Stomach (tissue), 9 donors: ENCODE data around the gene P2RX4. TPM values are rescaled to one million over a fixed set of nuclear protein-coding genes. Genes with fewer than 3 reads are reported as not detected.

ENCODE experiments used
- DNase-seq, 2 donors: peaks; one replicate each; pipeline versions ENCODE4 v3.0.0 to v3.0.0-alpha.2; 2013 to 2019
- H3K27ac ChIP-seq, 5 donors: fragments of 200-600 bp in 4 of 5; sonication (generic) in 4 of 5; one replicate each; pipeline ENCODE4 v1.5.1; 2013 to 2019; ENCODE audit warnings: mild to moderate bottlenecking in 1 of 5, moderate library complexity in 1 of 5
- H3K27me3 ChIP-seq, 3 donors: fragments of 200-600 bp; sonication (generic); one replicate each; pipeline ENCODE4 v1.5.1; 2017 to 2019; ENCODE audit warnings: mixed run types in 1 of 3
- H3K36me3 ChIP-seq, 4 donors: fragments of 200-600 bp; sonication (generic); 1 replicate in 3 of 4; 2 replicates in 1 of 4; pipeline ENCODE4 v1.5.1; 2016 to 2019
- H3K4me1 ChIP-seq, 4 donors: fragments of 200-600 bp; sonication (generic); one replicate each; pipeline ENCODE4 v1.5.1; 2016 to 2019
- H3K4me3 ChIP-seq, 4 donors: fragments of 200-600 bp; sonication (generic) in 3 of 4; one replicate each; pipeline ENCODE4 v1.5.1; 2016 to 2019; ENCODE audit warnings: mild to moderate bottlenecking in 1 of 4
- H3K9me3 ChIP-seq, 4 donors: fragments of 200-600 bp; sonication (generic); one replicate each; pipeline ENCODE4 v1.5.1; 2016 to 2019
- CTCF ChIP-seq, 7 experiments: fragments of 450-650 bp in 4 of 7; fragments of 200-600 bp in 3 of 7; sonication (generic) in 3 of 7; IDR thresholded peaks; one replicate each; pipeline ENCODE4 v1.5.1; 2016 to 2019; ENCODE audit warnings: antibody characterized with exemption in 7 of 7, control low read depth in 2 of 7, mild to moderate bottlenecking in 1 of 7
- EP300 ChIP-seq: sonication (generic); formaldehyde crosslinking; IDR thresholded peaks from one replicate; pipeline ENCODE4 v1.6.1; 2017; ENCODE audit warnings: antibody characterized with exemption
- POLR2A ChIP-seq, 4 donors: fragments of 450-650 bp; IDR thresholded peaks; one replicate each; pipeline ENCODE4 v1.6.1; 2016; ENCODE audit warnings: antibody characterized with exemption in 4 of 4, control low read depth in 2 of 4, mild to moderate bottlenecking in 1 of 4, moderate library complexity in 1 of 4
- POLR2AphosphoS5 ChIP-seq, 3 donors: sonication (generic); formaldehyde crosslinking; IDR thresholded peaks; one replicate each; pipeline ENCODE4 v1.6.1; 2016; ENCODE audit warnings: antibody characterized with exemption in 3 of 3
- WGBS, 5 donors: extraction: QIAGEN DNeasy Blood & Tissue Kit in 3 of 5; methylation state at CpG; one replicate each; pipeline versions ENCODE4 v1.1.5 to v1.1.7; 2013 to 2018; 5-methylcytosine and 5-hydroxymethylcytosine counted together
- intact Hi-C: fragments of 100-400 bp; cut with DNase I; formaldehyde crosslinking; loops from one replicate; pipeline ENCODE4 v1.15.1; 2023; ENCODE audit warnings: low total_unique reads
- polyA plus RNA-seq, 3 donors: library from polyadenylated mRNA; stranded (reverse); fragments of 200-250 nt; gene quantifications; one replicate each; pipeline ENCODE4 v1.2.3, GENCODE V29; 2013
- total RNA-seq, 5 donors: library from RNA; depleted of rRNA; stranded (reverse); fragments of >200 nt; gene quantifications; one replicate each; pipeline versions ENCODE4 v1.1.0 to v1.2.3, GENCODE V29; 2014 to 2016
- donor health status: healthy with polysubstance abuse.
- donor health status: Bipolar disorder and iron deficiency.
- donor health status: healthy.

P2RX4 gene
- total and polyA plus RNA-seq, 8 donors: 13.8 to 65.2 (median 26.4) TPM

- TF ChIP-seq POLR2AphosphoS5 (IDR thresholded peaks at IDR 0.05) (no peak), EP300 (no peak), POLR2A (IDR thresholded peaks at IDR 0.05) (no peak), CTCF (IDR thresholded peaks at IDR 0.05) (no peak)
- Histone ChIP-seq H3K9me3 (no peaks in the 10 kb centered on the region), H3K27me3 (no peaks in the 10 kb centered on the region), H3K27ac (no peak overlapping the region), H3K4me3 (no peak overlapping the region), H3K4me1 (peaks cover 2 to 8% (median 5%) of the 10 kb centered on the region in 4 donors), H3K36me3 (peaks cover 36 to 87% (median 80%) of the 10 kb centered on the region in 4 donors)
- intact Hi-C loops: no loop called here
- no peak for DNase-seq
- 86 to 95% (median 89%) methylated on average over 7 of the region's 7 CpGs for WGBS, 5 donors
These were observed 36.0 kb downstream of the P2RX4 start for GRCh38 chr12:121245951-121246350.

- intact Hi-C loops: no loop called here
- Histone ChIP-seq H3K27ac (no peak overlapping the region), H3K9me3 (no peaks in the 10 kb centered on the region), H3K27me3 (no peaks in the 10 kb centered on the region), H3K4me3 (no peak overlapping the region), H3K4me1 (no peaks in the 10 kb centered on the region), H3K36me3 (peaks cover 36 to 93% (median 91%) of the 10 kb centered on the region in 4 donors)
- DNase-seq: no peak
- WGBS, 5 donors: 82 to 89% (median 85%) methylated on average over 16 of the region's 16 CpGs
- no peak for TF ChIP-seq CTCF (IDR thresholded peaks at IDR 0.05)
- no peak for TF ChIP-seq EP300
- TF ChIP-seq POLR2A (IDR thresholded peaks at IDR 0.05): no peak
- TF ChIP-seq POLR2AphosphoS5 (IDR thresholded peaks at IDR 0.05): no peak
These were observed 37.1 kb downstream of the P2RX4 start for GRCh38 chr12:121246893-121247557.

- peak in 1 of 2 donors; percentile 29 for DNase-seq
- no peak overlapping the region for H3K4me3 ChIP-seq
- no peaks in the 10 kb centered on the region for H3K4me1 ChIP-seq
- TF ChIP-seq POLR2A (IDR thresholded peaks at IDR 0.05): no peak
- H3K27me3 ChIP-seq: no peaks in the 10 kb centered on the region
- 88 to 95% (median 90%) methylated on average over 15 to 22 of the region's 22 CpGs for WGBS, 5 donors
- intact Hi-C loops: no loop called here
- no peak overlapping the region for H3K27ac ChIP-seq
- H3K9me3 ChIP-seq: no peaks in the 10 kb centered on the region
- peaks cover 50 to 99% (median 98%) of the 10 kb centered on the region in 4 donors for H3K36me3 ChIP-seq
These were observed 38.7 kb downstream of the P2RX4 start for GRCh38 chr12:121248622-121249021.

- intact Hi-C loops: no loop called here
- Histone ChIP-seq H3K9me3 (no peaks in the 10 kb centered on the region), H3K27me3 (no peaks in the 10 kb centered on the region), H3K27ac (no peak overlapping the region), H3K4me3 (no peak overlapping the region), H3K4me1 (no peaks in the 10 kb centered on the region), H3K36me3 (peaks cover 56 to 96% (median 95%) of the 10 kb centered on the region in 4 donors)
- TF ChIP-seq CTCF (IDR thresholded peaks at IDR 0.05) (no peak), EP300 (no peak), POLR2A (IDR thresholded peaks at IDR 0.05) (no peak), POLR2AphosphoS5 (IDR thresholded peaks at IDR 0.05) (no peak)
- 66 to 80% (median 77%) methylated on average over 14 of the region's 14 CpGs for WGBS, 5 donors
- no peak for DNase-seq
These were observed 40.4 kb downstream of the P2RX4 start for GRCh38 chr12:121250359-121250758.

- Histone ChIP-seq H3K36me3 (peaks cover 56 to 98% (median 92%) of the 10 kb centered on the region in 4 donors), H3K27me3 (no peaks in the 10 kb centered on the region)
- TF ChIP-seq EP300 (no peak), CTCF (IDR thresholded peaks at IDR 0.05) (no peak), POLR2A (IDR thresholded peaks at IDR 0.05) (no peak), POLR2AphosphoS5 (IDR thresholded peaks at IDR 0.05) (no peak)
These were observed 41.9 kb downstream of the P2RX4 start for GRCh38 chr12:121251838-121252237.

More at GRCh38 chr12:121251838-121252237, 41.9 kb downstream of the P2RX4 start:
- H3K27ac ChIP-seq: no peak overlapping the region
- WGBS, 5 donors: 43 to 97% (median 75%) methylated on average over 2 of the region's 2 CpGs
- intact Hi-C loops: no loop called here
- DNase-seq: no peak
- H3K4me3 ChIP-seq: no peak overlapping the region
- no peaks in the 10 kb centered on the region for H3K9me3 ChIP-seq
- no peaks in the 10 kb centered on the region for H3K4me1 ChIP-seq
